ENCODE results near the gene MS4A10. TPM values are rescaled to one million over a fixed set of nuclear protein-coding genes. Genes with fewer than 3 reads are reported as not detected.

Gene MS4A10
- total and polyA plus RNA-seq, 7 donors, result 0.03 TPM; not detected in 6

DNA sequence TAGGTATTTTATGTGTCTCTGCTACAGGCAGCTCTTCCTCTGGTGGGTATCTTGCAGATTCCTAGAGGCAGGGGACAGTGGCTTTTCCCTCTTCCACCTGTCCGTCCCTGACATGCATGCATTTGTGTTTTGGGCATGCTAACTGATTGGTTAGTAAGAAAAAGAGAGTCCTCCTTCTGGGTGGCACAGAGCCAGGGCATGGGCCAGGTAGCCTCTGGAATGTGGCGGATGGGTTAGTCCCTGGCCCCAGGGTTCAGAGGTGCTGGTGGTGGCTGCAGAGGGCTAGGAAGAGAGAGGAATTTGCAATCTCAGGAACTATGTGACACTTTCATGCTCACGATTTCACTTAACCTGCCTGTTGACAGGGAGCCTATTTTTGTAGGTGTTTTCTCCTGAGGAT, 34.2 kb upstream of the MS4A10 start:
- 70 to 71% (median 70%) methylated on average over 3 of the region's 3 CpGs for WGBS, 3 donors
- no peak for DNase-seq
- intact Hi-C loops (cut with DNase I), result no loop called here
- peaks cover 0 to 17% (median 0%) of the 10 kb centered on the region in 3 donors for H3K27me3 ChIP-seq (ENCODE audit: insufficient read depth in 3 of 3, low read length in 2 of 3)
- ATAC-seq, result no peak
- no peak overlapping the region for H3K4me3 ChIP-seq
- H3K36me3 ChIP-seq (ENCODE audit: insufficient read depth in 1 of 2, low read depth in 1 of 2), result no peaks in the 10 kb centered on the region
- H3K4me1 ChIP-seq, result no peaks in the 10 kb centered on the region
- no peak overlapping the region for H3K27ac ChIP-seq
- no peaks in the 10 kb centered on the region for H3K9me3 ChIP-seq
- TF ChIP-seq, protein P1, sequence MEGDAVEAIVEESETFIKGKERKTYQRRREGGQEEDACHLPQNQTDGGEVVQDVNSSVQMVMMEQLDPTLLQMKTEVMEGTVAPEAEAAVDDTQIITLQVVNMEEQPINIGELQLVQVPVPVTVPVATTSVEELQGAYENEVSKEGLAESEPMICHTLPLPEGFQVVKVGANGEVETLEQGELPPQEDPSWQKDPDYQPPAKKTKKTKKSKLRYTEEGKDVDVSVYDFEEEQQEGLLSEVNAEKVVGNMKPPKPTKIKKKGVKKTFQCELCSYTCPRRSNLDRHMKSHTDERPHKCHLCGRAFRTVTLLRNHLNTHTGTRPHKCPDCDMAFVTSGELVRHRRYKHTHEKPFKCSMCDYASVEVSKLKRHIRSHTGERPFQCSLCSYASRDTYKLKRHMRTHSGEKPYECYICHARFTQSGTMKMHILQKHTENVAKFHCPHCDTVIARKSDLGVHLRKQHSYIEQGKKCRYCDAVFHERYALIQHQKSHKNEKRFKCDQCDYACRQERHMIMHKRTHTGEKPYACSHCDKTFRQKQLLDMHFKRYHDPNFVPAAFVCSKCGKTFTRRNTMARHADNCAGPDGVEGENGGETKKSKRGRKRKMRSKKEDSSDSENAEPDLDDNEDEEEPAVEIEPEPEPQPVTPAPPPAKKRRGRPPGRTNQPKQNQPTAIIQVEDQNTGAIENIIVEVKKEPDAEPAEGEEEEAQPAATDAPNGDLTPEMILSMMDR (IDR thresholded peaks at IDR 0.05), result no peak

DNA sequence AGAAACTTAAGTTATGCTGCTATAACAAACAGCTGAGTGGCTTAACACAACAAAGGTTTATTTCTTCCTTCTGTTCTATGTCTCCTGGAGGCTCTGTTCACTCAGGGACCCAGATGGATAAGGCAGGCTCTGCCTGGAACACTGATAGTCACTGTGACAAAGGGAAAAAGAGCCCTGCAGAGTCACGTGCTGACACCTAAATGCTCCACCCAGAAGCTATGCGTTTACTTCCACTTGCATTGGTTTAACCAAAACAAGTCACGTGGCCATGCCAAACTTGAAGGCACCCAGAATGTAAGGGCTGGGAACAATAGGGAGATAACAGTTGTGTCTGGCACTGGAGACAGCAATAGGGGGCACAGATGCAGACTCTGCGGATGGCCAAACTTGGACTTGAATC, 31.8 kb upstream of the MS4A10 start:
- TF ChIP-seq, protein P1 (IDR thresholded peaks at IDR 0.05), result no peak
- Histone ChIP-seq H3K27ac (no peak overlapping the region), H3K4me1 (no peaks in the 10 kb centered on the region), H3K27me3 (ENCODE audit: insufficient read depth in 3 of 3, low read length in 2 of 3) (peaks cover 0 to 17% (median 0%) of the 10 kb centered on the region in 3 donors), H3K4me3 (no peak overlapping the region), H3K9me3 (no peaks in the 10 kb centered on the region), H3K36me3 (ENCODE audit: insufficient read depth in 1 of 2, low read depth in 1 of 2) (no peaks in the 10 kb centered on the region)
- no peak for DNase-seq
- no peak for ATAC-seq
- intact Hi-C loops (cut with DNase I), result no loop called here
- 51 to 65% (median 53%) methylated on average over 4 of the region's 4 CpGs for whole genome bisulfite sequencing, 3 donors

DNA sequence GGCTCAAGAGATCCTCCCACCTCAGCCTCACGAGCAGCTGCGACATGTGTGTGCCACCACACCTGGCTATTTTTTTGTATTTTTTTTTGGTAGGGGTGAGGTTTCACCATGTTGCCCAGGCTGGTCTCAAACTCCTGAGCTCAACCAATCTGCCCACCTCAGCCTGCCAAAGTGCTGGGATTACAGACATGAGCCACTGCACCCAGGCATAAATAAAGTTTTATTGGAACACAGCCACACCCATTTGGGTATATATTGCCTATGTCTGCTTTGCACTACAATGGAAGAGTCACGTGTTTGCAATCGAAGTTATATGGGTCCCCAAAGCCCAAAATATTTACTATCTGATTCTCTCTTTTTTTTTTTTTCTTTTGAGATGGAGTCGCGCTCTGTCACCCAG, 30.2 kb upstream of the MS4A10 start:
- Histone ChIP-seq H3K4me1 (no peaks in the 10 kb centered on the region), H3K36me3 (ENCODE audit: insufficient read depth in 1 of 2, low read depth in 1 of 2) (no peaks in the 10 kb centered on the region), H3K27ac (no peak overlapping the region), H3K27me3 (ENCODE audit: insufficient read depth in 3 of 3, low read length in 2 of 3) (peaks cover 0 to 17% (median 0%) of the 10 kb centered on the region in 3 donors), H3K9me3 (no peaks in the 10 kb centered on the region), H3K4me3 (no peak overlapping the region)
- DNase-seq (no peak), ATAC-seq (no peak)
- TF ChIP-seq, protein P1 (IDR thresholded peaks at IDR 0.05), result no peak
- intact Hi-C loops (cut with DNase I), result no loop called here
- 84 to 89% (median 85%) methylated on average over 6 of the region's 6 CpGs for WGBS, 3 donors

DNA sequence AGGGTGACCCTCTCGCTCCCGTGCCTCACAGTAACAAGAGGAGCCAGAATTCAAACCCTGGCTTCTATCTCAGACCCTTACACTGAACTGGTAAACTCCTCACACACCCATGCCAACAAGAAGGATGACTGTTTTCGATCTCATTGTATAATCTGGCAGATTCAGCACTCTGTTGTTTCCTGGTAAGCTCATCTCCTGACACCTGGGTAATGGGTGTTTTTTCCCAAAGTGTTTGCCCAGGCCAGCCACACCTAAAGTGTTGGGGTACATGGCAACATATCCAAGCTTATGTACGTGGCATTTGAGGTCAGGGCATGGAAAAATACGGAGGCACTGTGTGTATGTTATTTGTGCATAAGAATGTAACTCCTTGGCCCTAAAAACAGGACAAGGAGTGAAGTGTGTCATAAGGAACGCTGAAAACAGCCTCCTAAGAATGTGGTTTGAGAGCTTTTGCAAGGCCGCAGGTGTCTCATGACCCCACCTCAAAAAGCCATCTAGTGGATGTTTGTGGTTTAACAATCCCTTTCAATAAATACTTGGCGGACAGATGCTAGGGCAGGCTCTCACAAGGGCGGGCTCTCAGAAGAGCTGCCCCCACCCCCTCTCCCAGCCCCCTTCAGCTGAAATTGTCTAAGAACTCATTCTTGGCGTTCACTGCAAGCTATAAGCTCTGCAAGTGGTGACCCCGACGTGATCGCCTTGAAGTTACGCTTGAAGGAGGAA, 28.7 kb upstream of the MS4A10 start, which contains the start of gene MS4A15:
Gene MS4A15, plus strand, starts transcription at position 561 of the 726 bp plus-strand sequence. CDS start 6,867 bp downstream, outside the sequence.
- TF ChIP-seq, protein P1 (IDR thresholded peaks at IDR 0.05), result no peak
- Histone ChIP-seq H3K9me3 (no peaks in the 10 kb centered on the region), H3K4me1 (no peaks in the 10 kb centered on the region), H3K27me3 (ENCODE audit: insufficient read depth in 3 of 3, low read length in 2 of 3) (peaks cover 0 to 14% (median 0%) of the 10 kb centered on the region in 3 donors), H3K4me3 (no peak within 1 kb of the TSS), H3K36me3 (ENCODE audit: insufficient read depth in 1 of 2, low read depth in 1 of 2) (no peaks in the 10 kb centered on the region), H3K27ac (no peak within 1 kb of the TSS)
- no peak for DNase-seq
- ATAC-seq, result no peak
- WGBS, 3 donors, result 55 to 62% (median 55%) methylated on average over 14 of the region's 14 CpGs
- intact Hi-C loops (cut with DNase I), result no loop called here

Data from psoas muscle (tissue), 8 donors.